ENCODE measurements around the gene ATG2B.

GRCh38 chr14:96362071-96362964 lies 823 bp downstream of the ATG2B start:
- no peak for TF ChIP-seq CTCF (IDR thresholded peaks at IDR 0.05; ENCODE audit: low read depth, low read length)
- TF ChIP-seq EZH2phosphoT487 (IDR thresholded peaks at IDR 0.05; ENCODE audit: low read depth), result no peak
